ENCODE measurements around the gene MUTYH. TPM values are rescaled to one million over a fixed set of nuclear protein-coding genes. Genes with fewer than 3 reads are reported as not detected.
A peak's percentile ranks its signal among the peaks of the same experiment; 100 is the strongest.

Gene MUTYH
- total and polyA plus RNA-seq, 2 of the 8 experiments (the other 6 are each of a cell fraction or from before 2014, with no cell fraction given): 51.9 to 65.7 TPM

DNA sequence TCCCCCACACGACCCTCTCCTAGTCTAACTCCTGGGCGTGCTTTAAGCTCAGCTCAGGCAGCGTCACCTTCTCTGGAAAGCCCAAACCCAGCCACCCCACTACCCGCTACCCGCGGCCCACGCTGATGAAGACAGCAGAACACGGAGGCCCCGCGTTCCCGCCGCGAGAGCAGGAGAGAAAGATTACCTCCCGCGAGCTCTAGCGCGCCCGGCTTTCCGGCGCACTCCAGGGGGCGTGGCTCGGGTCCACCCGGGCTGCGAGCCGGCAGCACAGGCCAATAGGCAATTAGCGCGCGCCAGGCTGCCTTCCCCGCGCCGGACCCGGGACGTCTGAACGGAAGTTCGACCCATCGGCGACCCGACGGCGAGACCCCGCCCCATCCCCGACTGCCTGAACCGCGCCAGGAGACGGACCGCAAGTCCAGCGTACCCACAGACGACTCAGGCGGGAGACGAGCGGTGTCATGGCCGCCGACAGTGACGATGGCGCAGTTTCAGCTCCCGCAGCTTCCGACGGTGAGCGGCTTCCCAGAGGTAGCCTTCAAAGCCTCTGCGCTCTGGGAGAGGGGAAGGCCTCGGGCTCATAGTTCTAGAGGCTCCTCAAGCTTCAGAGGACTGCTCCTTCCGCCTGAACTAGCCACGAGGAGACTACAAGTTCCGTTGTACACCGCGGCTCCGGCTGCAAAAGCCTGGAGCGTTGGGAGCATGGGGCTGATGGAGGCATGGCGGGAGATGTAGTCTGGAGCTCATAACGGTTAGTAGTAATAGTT, at the start of gene MUTYH, which contains the start of gene TOE1 (continued):
- no peak for TF ChIP-seq EGR1 (IDR thresholded peaks at IDR 0.05; ENCODE audit: borderline replicate concordance, low read depth, low read length)
- no peak for TF ChIP-seq TCF12 (IDR thresholded peaks at IDR 0.05; ENCODE audit: low read depth, low read length)
- no peak for TF ChIP-seq SUZ12 (IDR thresholded peaks at IDR 0.05; ENCODE audit: low read length)
- no peak for TF ChIP-seq NANOG (IDR thresholded peaks at IDR 0.05; ENCODE audit: insufficient read depth, low read depth, low read length, poor library complexity, severe bottlenecking)
- TF ChIP-seq, protein P1, sequence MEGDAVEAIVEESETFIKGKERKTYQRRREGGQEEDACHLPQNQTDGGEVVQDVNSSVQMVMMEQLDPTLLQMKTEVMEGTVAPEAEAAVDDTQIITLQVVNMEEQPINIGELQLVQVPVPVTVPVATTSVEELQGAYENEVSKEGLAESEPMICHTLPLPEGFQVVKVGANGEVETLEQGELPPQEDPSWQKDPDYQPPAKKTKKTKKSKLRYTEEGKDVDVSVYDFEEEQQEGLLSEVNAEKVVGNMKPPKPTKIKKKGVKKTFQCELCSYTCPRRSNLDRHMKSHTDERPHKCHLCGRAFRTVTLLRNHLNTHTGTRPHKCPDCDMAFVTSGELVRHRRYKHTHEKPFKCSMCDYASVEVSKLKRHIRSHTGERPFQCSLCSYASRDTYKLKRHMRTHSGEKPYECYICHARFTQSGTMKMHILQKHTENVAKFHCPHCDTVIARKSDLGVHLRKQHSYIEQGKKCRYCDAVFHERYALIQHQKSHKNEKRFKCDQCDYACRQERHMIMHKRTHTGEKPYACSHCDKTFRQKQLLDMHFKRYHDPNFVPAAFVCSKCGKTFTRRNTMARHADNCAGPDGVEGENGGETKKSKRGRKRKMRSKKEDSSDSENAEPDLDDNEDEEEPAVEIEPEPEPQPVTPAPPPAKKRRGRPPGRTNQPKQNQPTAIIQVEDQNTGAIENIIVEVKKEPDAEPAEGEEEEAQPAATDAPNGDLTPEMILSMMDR (IDR thresholded peaks at IDR 0.05; ENCODE audit: control extremely low read depth in 1 of 3, insufficient read depth in 1 of 3, low read depth in 1 of 3, low read length in 3 of 3): no peak
- TF ChIP-seq POU5F1 (IDR thresholded peaks at IDR 0.05; ENCODE audit: low read depth, low read length): no peak
- peak; percentile 23 for TF ChIP-seq SAP30 (IDR thresholded peaks at IDR 0.05; ENCODE audit: insufficient read depth, insufficient replicate concordance, low read length)
- TF ChIP-seq RAD21 (IDR thresholded peaks at IDR 0.05 in 1 of 2, conservative IDR thresholded peaks at IDR 0.05 in 1 of 2; ENCODE audit: low read depth in 2 of 2, low read length in 2 of 2): no peak
- peak; percentile 99 for TF ChIP-seq POLR2AphosphoS5 (IDR thresholded peaks at IDR 0.05; ENCODE audit: low read depth, low read length)
- no peak for TF ChIP-seq RXRA (IDR thresholded peaks at IDR 0.05; ENCODE audit: insufficient read depth, low read depth, low read length)
- TF ChIP-seq ZNF274 (IDR thresholded peaks at IDR 0.05; ENCODE audit: borderline replicate concordance, extremely low read depth, low read length): no peak
- TF ChIP-seq GTF2F1 (IDR thresholded peaks at IDR 0.05; ENCODE audit: borderline replicate concordance, low read depth, low read length): peak; percentile 74; the same call in 1 of the 2 replicates
- TF ChIP-seq, protein P2, sequence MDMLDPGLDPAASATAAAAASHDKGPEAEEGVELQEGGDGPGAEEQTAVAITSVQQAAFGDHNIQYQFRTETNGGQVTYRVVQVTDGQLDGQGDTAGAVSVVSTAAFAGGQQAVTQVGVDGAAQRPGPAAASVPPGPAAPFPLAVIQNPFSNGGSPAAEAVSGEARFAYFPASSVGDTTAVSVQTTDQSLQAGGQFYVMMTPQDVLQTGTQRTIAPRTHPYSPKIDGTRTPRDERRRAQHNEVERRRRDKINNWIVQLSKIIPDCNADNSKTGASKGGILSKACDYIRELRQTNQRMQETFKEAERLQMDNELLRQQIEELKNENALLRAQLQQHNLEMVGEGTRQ (IDR thresholded peaks at IDR 0.05; ENCODE audit: low read length): no peak
- peak; percentile 77 to 92; a peak in 3 of 4 replicates for TF ChIP-seq SIN3A (conservative IDR thresholded peaks at IDR 0.05 in 1 of 2, IDR thresholded peaks at IDR 0.05 in 1 of 2; ENCODE audit: low read depth in 1 of 2, low read length in 2 of 2)
- TF ChIP-seq YY1 (IDR thresholded peaks at IDR 0.05; ENCODE audit: low read depth, low read length): peak; percentile 95
- TF ChIP-seq ASH2L (IDR thresholded peaks at IDR 0.05; ENCODE audit: low read length): peak; percentile 83
- TF ChIP-seq SP1 (IDR thresholded peaks at IDR 0.05; ENCODE audit: low read depth, low read length): no peak
- no peak for TF ChIP-seq MAFK (IDR thresholded peaks at IDR 0.05; ENCODE audit: low read depth, low read length)
- peak; percentile 74 for TF ChIP-seq CREB1 (IDR thresholded peaks at IDR 0.05)
- TF ChIP-seq SP4 (IDR thresholded peaks at IDR 0.05; ENCODE audit: low read length): peak; percentile 89; the same call in 1 of the 2 replicates
- no peak for TF ChIP-seq BCL11A (IDR thresholded peaks at IDR 0.05; ENCODE audit: low read depth in 2 of 2, low read length in 2 of 2)
